ENCODE data around the gene JARID2. TPM values are rescaled to one million over a fixed set of nuclear protein-coding genes. Genes with fewer than 3 reads are reported as not detected.

The JARID2 gene
- total and polyA plus RNA-seq, 3 donors from 2014 or later = 36.1 to 60.8 (median 53.7) TPM

DNA sequence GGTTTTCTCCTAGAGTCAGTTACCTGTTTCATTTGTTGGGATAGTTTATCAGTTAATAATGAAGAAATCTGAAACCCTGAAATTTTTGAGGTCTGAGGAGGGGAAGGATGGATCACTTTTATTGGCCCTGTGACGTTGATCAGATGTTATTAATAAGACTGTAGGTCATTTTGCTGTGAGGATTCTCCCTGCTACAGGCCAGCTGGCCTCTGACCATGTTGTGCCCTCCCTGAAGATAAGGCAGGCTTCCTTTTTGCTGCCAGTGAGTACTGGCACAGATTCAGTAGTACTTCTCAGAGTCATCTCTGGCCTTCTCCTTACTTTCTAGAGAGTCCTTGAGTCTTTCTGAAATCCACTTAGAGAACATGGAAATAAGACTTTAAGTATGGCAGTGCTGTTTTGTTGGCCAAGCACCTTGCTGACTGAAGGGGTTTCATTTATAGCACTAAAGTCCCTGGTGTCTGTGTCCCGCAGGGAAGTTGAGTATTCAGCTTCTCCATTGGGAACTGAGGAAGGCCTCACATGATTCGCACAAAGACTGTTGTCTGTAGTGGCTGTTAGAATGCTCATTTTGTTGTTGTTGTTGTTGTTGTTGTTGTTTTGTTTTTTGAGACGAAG lies 214.3 kb downstream of the JARID2 start:
- intact Hi-C loops (cut with DNase I; ENCODE audit: low total_unique reads) = no loop called here
- H3K9me3 ChIP-seq = no peaks in the 10 kb centered on the region
- TF ChIP-seq POLR2A (IDR thresholded peaks at IDR 0.05) = no peak
- TF ChIP-seq CTCF (IDR thresholded peaks at IDR 0.05) = no peak
- peak; percentile 77 for DNase-seq
- peaks cover 27% of the 10 kb centered on the region for H3K4me1 ChIP-seq
- WGBS, 2 donors = 82 to 85% methylated on average over 4 of the region's 4 CpGs
- H3K27me3 ChIP-seq = no peaks in the 10 kb centered on the region
- no peaks in the 10 kb centered on the region for H3K36me3 ChIP-seq (ENCODE audit: low read depth, missing control alignments)
- H3K4me3 ChIP-seq = no peak overlapping the region
- no peak overlapping the region for H3K27ac ChIP-seq

DNA sequence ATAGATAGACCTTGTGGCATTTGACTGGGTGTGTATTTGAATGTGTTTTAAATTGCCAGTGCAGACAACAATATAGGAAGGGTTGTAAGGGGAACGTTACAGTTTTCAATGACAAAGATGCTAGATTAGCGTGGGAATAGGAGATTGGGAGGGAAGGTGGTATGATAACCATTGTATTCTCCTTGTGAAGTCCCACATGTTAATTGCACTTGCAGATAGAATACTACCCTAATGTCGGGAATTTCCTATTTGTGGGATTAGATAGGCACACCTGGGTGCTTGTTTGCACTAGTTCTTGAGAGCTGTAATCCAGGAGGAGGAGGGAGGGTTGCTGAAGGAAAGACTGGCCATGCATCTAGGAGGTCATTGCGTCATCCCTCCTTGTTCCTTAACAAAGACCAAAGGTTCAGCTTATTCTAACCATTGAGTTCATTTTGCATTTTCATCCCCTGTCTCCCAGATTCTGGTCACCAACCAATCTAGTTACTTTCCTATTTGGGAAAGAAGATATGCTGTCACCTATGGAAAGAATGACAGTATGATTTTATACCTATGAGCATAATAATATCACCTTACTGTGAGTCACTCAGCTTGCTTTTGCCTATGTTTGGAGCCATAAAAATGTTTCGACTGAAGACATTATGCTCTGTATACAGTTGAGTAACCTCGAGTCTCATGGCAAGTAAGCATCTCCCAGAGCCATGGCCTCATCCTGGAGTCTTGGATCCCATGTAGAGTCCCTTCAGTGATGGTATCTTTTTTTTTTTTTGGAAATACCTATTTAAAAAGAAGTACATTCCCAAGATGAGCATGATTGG lies 215.5 kb downstream of the JARID2 start:
- no peak overlapping the region for H3K27ac ChIP-seq
- no peaks in the 10 kb centered on the region for H3K27me3 ChIP-seq
- H3K36me3 ChIP-seq (ENCODE audit: low read depth, missing control alignments) = no peaks in the 10 kb centered on the region
- WGBS, 2 donors = 84 to 92% methylated on average over 6 of the region's 6 CpGs
- no peak for DNase-seq
- TF ChIP-seq CTCF (IDR thresholded peaks at IDR 0.05) = no peak
- TF ChIP-seq POLR2A (IDR thresholded peaks at IDR 0.05) = no peak
- H3K4me3 ChIP-seq = no peak overlapping the region
- H3K9me3 ChIP-seq = no peaks in the 10 kb centered on the region
- peaks cover 27% of the 10 kb centered on the region for H3K4me1 ChIP-seq
- intact Hi-C loops (cut with DNase I; ENCODE audit: low total_unique reads) = no loop called here

DNA sequence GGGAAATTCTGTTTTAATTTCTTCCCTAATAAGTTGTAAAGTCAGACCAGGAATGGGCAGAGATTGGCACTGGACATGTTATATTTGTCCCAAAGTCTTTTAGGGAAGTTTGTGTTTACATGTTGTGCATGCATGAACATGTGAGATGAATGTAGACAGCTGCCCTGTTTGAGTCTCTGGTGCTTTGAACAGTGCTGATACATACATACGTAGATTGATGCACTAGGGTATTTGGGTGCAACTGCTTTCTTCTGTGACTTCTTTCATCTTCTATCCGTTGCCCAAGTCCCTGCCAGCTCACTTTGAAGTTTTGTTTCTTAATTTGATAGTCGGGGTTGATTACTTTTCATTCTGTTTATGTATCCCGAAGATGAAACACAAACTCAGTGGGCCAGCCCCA lies 216.4 kb downstream of the JARID2 start:
- 73 to 74% methylated on average over 4 of the region's 4 CpGs for WGBS, 2 donors
- no peaks in the 10 kb centered on the region for H3K36me3 ChIP-seq (ENCODE audit: low read depth, missing control alignments)
- DNase-seq = no peak
- no peak overlapping the region for H3K27ac ChIP-seq
- H3K27me3 ChIP-seq = no peaks in the 10 kb centered on the region
- intact Hi-C loops (cut with DNase I; ENCODE audit: low total_unique reads) = no loop called here
- TF ChIP-seq CTCF (IDR thresholded peaks at IDR 0.05) = no peak
- TF ChIP-seq POLR2A (IDR thresholded peaks at IDR 0.05) = no peak
- peaks cover 27% of the 10 kb centered on the region for H3K4me1 ChIP-seq
- H3K9me3 ChIP-seq = no peaks in the 10 kb centered on the region
- no peak overlapping the region for H3K4me3 ChIP-seq

DNA sequence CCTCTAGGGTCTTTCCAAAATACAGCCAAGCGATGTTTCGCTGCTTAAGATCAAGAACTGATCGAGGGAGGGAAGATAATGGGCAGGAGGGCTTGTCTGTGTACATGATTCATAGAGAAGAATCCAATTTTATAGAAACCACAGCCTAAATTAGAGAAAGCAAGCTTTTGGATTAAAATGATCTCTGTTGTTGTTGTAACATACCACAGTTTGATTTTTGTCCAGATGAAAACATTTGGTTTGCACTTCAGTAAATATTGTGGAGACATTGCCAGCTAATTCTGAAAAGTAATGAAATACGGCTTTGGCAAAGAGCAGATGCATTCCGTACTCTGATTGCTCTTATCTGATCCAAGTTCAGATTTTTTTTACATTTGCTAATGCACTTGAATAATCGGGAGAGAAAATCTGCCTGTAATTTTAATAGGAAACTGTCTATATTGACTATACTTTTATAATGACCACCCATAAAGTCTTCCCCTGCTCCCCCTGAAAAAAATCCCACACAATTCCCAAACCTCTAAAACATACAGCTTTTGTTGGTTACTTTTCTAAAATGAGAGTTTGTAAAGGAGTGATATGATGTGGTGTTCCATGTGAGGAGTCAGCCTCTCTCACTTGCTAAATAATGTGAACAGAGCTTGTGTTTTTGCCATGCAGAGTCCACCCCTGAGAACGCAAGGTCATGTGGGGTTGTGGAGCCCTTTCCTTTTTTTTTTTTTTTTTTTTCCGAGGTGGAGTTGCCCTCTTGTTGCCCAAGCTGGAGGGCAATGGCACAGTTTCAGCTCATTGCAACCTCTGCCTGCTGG lies 217.1 kb downstream of the JARID2 start:
- DNase-seq = no peak

More for the DNA sequence above, 217.1 kb downstream of the JARID2 start:
- Histone ChIP-seq H3K27ac (no peak overlapping the region), H3K36me3 (ENCODE audit: low read depth, missing control alignments) (no peaks in the 10 kb centered on the region), H3K4me3 (no peak overlapping the region), H3K27me3 (no peaks in the 10 kb centered on the region), H3K9me3 (no peaks in the 10 kb centered on the region), H3K4me1 (peaks cover 27% of the 10 kb centered on the region)
- WGBS, 2 donors = 49 to 51% methylated on average over 8 of the region's 8 CpGs
- intact Hi-C loops (cut with DNase I; ENCODE audit: low total_unique reads) = no loop called here
- TF ChIP-seq POLR2A (IDR thresholded peaks at IDR 0.05) (no peak), CTCF (IDR thresholded peaks at IDR 0.05) (no peak)

Measured in testis (tissue), 3 donors.